GM11168 (cell line): ENCODE data around the gene COQ10A.
"Not testable (repeated sequence)": the region's sequence is repeated elsewhere in the genome, so short reads cannot be mapped to it uniquely, and the experiment has no call there.

Experiments used
- in situ Hi-C: fragments of 300-500 bp; cut with MboI; formaldehyde crosslinking; loops from one replicate; pipeline ENCODE4 v1.12.0; 2022; ENCODE audit warnings: low sequenced_read_pairs; ENCODE audit not compliant: unreplicated experiment

Gene COQ10A

GRCh38 chr12:56267443-56268071, 815 bp downstream of the COQ10A start:
- in situ Hi-C loops, result no loop called here

GRCh38 chr12:56271031-56271430, 4.3 kb downstream of the COQ10A start:
- in situ Hi-C loops, result no loop called here

- in situ Hi-C loops, result not testable (repeated sequence)
Measured at GRCh38 chr12:56272468-56272867, 5.7 kb downstream of the COQ10A start.

- in situ Hi-C loops, result no loop called here
Measured at GRCh38 chr12:56274299-56274698, 7.6 kb downstream of the COQ10A start.

DNA sequence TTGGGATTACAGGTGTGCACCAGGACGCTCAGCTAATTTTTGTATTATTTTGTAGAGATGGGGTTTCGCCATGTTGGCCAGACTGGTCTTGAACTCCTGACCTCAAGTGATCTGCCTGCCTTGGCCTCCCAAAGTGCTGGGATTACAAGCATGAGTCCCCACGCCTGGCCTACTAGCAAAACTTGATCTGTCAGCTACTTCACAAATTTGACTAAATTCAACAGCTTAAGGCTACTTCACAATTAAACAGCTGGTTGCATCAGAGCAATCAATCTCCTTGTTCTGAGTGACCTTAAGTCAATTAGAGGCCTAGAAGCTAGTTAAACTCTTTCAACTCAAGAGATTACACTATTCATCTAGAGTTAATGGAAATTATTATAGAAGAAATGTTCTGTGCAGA, 12.2 kb downstream of the COQ10A start:
- in situ Hi-C loops, result no loop called here

DNA sequence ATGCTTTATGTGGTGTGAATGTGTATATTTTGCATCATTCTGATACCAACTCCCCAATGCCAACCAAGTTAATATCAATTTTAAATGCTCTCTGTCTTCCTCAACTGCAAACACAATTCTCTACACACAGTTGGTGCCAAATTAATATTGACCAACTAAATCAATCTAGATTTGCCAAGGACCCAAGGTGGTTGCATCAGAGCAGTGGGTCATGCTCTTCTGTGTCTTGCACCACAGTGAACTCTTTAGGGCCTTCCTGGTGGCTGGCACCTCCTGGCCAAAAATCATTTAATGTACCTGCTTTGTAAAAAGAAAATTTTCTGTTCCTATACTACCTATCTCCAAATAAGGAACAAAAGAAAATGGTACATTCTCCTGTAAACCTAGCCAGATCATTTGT, 14.1 kb downstream of the COQ10A start:
- in situ Hi-C loops, result no loop called here

GRCh38 chr12:56282030-56282429, 15.3 kb downstream of the COQ10A start:
- in situ Hi-C loops, result no loop called here

DNA sequence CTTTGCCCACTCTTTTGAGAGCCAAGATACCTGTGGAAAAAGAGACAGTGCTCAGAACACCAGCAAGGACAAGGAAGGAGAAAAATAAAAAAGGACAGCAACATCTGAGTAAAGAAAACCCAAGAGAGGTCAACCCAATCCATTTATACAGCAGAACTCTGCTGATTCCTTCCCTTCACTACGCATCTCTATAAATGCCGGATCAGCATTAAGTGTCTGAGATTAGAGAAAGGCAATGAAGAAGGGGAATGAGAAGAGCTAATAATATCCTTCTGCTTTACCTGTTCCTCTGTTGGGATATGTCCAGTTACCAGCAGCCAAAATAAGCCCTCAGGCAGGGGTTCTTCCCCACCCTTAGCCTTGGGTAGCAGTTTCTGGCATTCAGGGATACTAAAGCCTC, 15.8 kb downstream of the COQ10A start:
- in situ Hi-C loops, result no loop called here

DNA sequence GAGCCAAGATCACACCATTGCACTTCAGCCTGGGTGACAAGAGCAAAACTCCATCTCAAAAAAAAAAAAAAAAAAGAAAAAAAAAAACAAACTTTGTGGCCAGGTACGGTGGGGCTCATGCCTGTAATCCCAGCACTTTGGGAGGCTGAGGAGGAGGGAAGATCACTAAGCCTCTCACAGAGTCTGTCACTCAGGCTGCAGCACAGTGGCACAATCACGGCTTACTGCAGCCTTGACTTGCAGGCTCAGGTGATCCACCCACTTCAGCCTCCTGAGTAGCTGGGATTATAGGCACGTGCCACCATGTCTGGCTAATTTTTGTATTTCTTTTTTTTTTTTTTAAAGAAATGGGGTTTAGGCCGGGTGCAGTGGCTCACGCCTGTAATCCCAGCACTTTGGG, 17.5 kb downstream of the COQ10A start:
- in situ Hi-C loops, result not testable (repeated sequence)

DNA sequence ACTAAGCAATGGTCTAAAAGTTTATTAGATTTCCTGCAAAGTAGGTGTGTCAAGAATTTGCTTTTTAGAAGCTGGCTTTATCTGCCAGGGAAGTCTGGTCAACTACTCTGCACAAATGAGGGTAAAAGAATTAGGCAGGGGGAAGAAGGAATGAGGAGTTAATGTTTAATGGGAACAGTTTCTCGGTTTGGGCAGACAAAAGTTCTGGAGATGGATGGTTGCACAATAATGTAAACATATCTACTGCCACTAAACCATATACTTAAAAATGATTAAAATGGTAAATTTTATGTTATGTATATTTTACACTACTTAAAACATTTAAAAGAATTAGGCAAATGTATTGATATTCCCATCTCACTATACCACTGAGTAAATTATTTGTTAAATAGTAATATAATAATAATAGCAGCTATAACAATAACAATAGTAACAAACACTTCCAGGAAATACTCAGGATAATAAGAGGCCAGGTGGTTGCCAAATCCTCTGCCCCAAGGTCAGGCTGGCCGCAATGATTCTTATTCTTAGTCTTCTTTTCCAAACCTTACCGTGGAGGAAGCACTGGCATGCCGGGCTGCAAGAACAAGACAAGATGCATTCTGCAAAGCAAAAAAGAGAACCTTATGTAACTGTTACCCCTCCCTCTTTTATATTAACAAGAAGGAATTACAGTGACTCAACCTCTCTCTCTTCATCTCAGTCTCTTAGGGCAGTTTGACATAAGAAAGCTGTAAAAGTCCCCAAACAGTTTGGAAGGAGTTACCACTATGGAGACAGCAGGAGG, 19.5 kb downstream of the COQ10A start:
- in situ Hi-C loops, result no loop called here

DNA sequence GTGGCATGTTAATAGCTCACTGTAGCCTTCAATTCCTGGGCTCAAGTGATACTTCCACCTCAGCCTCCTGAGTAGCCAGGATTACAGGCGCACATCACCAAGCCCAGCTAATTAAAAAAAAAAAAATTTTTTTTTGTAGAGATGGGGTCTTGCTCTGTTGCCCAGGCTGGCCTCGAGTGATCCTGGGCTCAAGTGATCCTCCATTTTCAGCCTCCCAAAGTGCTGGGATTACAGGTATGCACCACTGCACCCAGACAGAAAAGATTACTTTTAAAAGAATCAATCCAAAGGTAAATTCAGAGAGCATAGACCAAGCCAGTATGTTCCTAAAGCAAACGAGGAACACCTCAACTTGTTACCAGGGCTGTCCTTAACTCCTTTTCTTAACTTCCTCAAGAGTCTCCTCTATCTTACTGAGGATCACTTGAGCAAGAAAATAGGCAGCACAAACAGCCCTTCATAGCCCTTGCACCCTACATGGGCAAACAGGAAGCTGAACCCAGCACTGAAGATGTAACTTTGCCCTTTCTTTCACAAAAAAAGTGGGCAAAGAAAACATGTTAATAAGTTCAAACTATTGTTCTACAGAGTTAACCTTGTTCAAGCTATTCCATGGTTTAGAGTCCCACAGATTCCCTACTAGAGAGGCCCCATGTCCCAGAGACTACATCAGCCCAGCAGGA, 22.1 kb downstream of the COQ10A start:
- in situ Hi-C loops, result no loop called here

DNA sequence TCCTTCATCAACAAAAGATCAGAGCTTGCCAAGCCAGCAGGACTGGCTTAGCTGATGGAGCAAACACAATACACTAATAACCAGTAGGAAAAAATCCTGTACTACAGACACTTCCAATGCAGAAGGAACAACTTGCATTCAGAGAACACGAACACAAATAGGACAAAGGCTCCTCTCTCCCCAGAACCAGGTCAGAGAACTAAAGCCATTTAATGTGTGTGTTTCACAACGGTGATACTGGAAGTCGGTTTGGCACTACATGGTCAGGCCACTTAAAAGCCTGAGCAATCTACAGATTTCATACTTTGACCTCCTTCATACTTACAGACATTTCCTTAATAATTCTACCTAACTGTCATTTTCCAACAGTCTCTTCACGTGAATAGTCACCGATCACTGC, 27.1 kb downstream of the COQ10A start:
- in situ Hi-C loops, result no loop called here

DNA sequence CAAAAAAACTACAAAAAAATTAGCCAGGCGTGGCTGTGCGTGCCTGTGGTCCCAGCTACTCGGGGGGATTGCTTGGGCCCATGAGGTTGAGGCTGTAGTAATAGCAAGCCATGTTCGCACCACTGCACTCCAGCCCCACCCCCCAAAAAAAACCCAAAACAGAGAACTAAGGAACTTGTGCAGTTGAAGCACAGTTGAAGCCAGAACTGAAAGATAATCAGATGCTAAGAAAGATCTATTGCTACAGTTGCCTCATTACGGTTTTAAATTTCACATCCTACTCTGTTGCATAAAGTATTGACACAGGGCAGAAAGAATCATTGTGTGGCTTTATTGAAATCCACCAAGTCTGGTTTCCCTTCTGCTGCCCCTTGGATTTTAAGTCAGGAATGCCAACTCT, 29.6 kb downstream of the COQ10A start:
- in situ Hi-C loops, result no loop called here

DNA sequence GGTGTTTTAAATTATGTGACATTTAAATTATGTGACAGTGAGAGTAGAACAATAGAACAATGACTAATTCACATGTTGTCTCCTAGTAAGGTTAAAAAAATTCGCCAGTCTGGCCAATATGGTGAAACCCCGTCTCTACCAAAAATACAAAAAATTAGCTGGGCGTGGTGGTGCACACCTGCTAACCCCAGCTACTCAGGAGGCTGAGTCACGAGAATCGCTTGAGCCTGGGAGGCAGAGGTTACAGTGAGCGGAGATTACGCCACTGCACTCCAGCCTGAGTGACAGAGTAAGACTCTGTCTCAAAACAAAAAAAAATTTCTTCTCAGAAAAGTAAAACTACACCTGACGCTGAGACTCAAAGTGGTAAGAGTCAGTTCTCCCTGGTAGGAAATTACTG, 30.7 kb downstream of the COQ10A start:
- in situ Hi-C loops, result no loop called here

DNA sequence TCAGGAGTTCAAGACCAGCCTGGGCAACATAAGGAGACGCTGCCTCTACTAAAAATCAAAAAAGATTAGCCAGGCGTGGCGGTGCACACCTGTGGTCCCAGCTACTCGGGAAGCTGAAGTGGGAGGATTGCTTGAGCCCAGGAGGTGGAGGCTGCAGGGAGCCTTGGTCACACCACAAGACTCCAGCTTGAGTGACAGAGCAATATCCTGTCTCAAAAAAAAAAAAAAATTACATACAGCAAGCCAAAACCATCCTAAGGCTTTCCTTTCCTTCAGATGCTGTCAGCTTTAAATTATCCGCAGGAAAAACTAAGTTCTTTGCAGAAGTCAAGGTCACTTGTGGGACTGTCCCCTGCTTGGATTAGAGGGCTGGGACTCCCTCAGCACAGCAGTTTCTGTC, 32.1 kb downstream of the COQ10A start:
- in situ Hi-C loops, result no loop called here

DNA sequence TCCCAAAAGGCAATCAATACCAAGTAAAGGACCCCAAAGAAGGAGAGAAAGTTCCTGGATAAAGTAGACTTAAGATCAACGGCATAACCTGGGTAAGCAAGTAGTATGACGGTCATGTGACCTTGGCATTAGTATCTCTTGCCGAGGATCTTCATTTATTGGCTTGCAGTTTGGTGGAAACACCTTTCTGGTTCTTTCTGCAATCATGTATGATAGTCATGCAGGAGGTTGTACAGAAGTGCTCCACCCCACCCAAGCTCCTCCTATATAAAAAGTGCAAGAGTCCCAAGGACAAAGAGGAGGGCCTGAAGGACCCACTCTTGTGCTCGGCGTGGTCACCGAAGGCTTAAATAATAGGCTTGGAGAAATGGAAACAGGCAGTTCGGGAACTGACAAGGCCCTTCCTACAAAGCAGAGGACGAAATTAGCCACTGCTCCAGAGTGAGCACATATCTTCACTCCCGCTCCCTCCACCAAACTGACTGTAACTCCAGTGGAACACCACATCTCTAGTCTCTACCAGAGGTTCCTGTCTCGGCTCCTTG, 32.6 kb downstream of the COQ10A start:
- in situ Hi-C loops, result no loop called here

DNA sequence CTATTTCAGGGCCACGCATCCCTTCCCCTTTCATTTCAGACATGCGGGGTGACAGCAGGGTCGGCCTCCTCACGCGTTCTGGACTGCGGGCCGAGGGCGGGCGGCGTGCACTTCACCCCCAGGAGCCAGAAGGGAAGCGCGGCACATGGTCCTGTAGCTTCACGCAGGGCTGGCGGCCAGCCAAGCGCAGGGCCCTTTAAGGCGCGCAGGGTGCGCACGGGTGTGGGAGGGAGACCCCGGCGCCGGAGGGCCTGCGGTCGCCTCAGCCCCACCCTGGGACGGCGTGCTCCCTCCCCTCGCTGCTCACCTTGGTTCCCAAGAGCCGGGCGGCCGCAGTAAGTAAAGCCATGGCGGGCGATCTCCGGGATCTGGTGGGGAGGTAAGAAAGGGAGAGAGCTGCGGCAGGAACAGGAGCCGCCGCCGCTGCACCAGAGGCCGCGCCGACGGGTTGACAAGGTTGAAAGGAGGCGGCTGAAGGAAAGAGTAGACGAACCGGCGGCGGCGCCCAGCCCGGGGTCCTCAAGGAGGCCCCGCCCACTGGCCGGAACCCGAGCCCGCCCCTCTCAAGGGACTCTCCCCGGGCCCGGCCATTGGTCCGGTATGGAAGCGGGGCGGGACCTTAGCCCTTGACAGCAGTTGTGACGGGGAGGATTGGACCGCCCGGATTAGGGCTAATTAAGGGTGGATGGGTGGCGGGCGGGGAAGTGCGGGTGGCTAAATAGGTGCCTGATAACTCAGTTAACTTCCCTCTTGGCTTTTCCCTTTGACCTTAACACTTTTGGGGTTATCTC, 33.3 kb downstream of the COQ10A start, which contains the start of gene CS:
Gene CS, minus strand, starts transcription at position 478 of the 791 bp plus-strand sequence. Its CDS starts 129 bp downstream, at position 349.
- in situ Hi-C loops, result no loop called here

DNA sequence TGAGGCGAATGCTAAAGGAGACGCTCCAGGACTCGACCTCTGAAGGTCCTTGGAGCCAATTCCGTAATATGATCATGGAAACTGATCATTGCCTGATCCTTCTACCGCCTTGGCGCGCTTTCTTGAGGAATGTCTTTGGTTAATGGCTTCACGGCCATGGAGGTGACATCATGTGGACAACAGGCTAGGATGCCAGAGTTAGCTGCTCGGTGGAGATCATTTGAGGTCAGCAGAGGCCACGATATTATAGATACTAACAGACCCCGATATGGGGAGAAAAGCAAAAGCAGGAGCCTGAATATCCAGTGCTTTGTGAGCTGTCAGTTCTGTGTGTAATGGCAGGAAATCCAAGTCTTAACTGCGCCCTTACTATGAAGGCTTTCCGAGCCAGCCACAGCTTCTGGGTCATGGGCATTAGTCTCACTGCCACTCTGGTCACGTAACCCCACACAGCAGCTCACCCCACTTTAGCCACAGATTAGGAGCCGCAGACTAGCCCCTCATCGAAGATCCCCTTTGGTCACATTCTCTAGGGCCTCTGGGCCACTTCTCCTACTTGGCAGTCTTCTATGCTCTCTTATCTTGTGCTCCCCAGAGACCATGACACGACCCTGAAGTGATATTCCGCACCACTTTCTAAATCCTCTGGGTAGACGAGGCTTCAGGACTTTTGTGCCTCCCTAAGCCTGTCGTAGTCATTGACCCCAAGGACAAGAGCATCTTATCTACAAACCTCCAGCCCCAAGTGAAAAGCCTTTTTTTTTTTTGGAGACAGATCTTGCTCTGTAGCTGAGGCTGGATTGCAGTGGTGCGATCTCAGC, 34.1 kb downstream of the COQ10A start:
- in situ Hi-C loops, result no loop called here

DNA sequence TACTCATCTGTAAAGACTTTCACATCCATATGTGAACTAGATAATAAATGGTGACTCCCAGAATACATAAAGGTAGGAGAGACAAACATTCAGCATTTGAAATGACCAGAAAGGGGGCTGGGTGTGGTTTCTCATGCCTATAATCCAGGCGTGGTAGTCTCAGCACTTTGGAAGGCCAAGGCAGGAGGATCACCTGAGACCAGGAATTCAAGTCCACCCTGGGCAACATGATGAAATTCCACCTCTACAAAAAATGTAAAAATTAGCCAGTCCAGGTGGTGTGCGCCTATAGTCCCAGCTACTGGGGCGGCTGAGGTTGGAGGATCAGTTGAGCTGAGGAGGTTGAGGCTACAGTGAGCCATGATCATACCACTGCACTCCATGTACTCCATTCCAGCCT, 37.5 kb downstream of the COQ10A start:
- in situ Hi-C loops, result no loop called here
